Smooth muscle cell (in vitro differentiated cells): Measurements from ENCODE around the gene FAM162B. TPM values are rescaled to one million over a fixed set of nuclear protein-coding genes. Genes with fewer than 3 reads are reported as not detected.
"Not testable (repeated sequence)": the region's sequence is repeated elsewhere in the genome, so short reads cannot be mapped to it uniquely, and the experiment has no call there.

ENCODE experiments used
- DNase-seq: peaks from one replicate; lab custom pipeline; 2025; ENCODE audit not compliant: unreplicated experiment; lab: John Stamatoyannopoulos, UW
- H2AFZ ChIP-seq: fragments of 200-600 bp; sonication (generic); 2 replicates; pipeline ENCODE4 v1.6.0; 2016; ENCODE audit warnings: antibody characterized with exemption, low read depth, mild to moderate bottlenecking
- H3F3A ChIP-seq: fragments of 200-600 bp; sonication (generic); 2 replicates; pipeline ENCODE4 v1.6.0; 2017; ENCODE audit warnings: antibody characterized with exemption, low read depth
- H3K27ac ChIP-seq: fragments of 200-600 bp; sonication (generic); 2 replicates; pipeline ENCODE4 v1.5.1; 2016; ENCODE audit warnings: low read depth, mild to moderate bottlenecking
- H3K27me3 ChIP-seq: fragments of 200-600 bp; sonication (generic); 2 replicates; pipeline ENCODE4 v1.6.1; 2016; ENCODE audit warnings: low read depth, mild to moderate bottlenecking
- H3K36me3 ChIP-seq: fragments of 200-600 bp; sonication (generic); 2 replicates; pipeline ENCODE4 v1.5.1; 2016; ENCODE audit warnings: low read depth
- H3K4me1 ChIP-seq: fragments of 200-600 bp; sonication (generic); 2 replicates; pipeline ENCODE4 v1.5.1; 2016; ENCODE audit warnings: low read depth
- H3K4me2 ChIP-seq: fragments of 200-600 bp; sonication (generic); 2 replicates; pipeline ENCODE4 v1.6.0; 2016; ENCODE audit warnings: mild to moderate bottlenecking
- H3K4me3 ChIP-seq: fragments of 200-600 bp; sonication (generic); 2 replicates; pipeline ENCODE4 v1.5.1; 2016; ENCODE audit warnings: mild to moderate bottlenecking
- H3K79me2 ChIP-seq: fragments of 200-600 bp; sonication (generic); 2 replicates; pipeline ENCODE4 v1.6.0; 2016; ENCODE audit warnings: low read depth, mild to moderate bottlenecking
- H3K9ac ChIP-seq: fragments of 200-600 bp; sonication (generic); 2 replicates; pipeline ENCODE4 v1.6.0; 2016; ENCODE audit warnings: low read depth
- H3K9me3 ChIP-seq: fragments of 200-600 bp; sonication (generic); replicated peaks from 2 replicates; pipeline ENCODE4 v1.5.1; 2016; ENCODE audit warnings: low read depth
- H4K20me1 ChIP-seq: fragments of 200-600 bp; sonication (generic); 2 replicates; pipeline ENCODE4 v1.6.0; 2016; ENCODE audit warnings: low read depth
- CTCF ChIP-seq: fragments of 200-600 bp; sonication (generic); IDR thresholded peaks from 2 replicates; pipeline ENCODE4 v1.5.1; 2017; ENCODE audit warnings: borderline replicate concordance, mild to moderate bottlenecking, antibody characterized with exemption; ENCODE audit not compliant: insufficient read depth, poor library complexity, severe bottlenecking
- WGBS: methylation state at CpG from one replicate; pipeline ENCODE4 v1.1.7; 2016; ENCODE audit warnings: low lambda C conversion rate; 5-methylcytosine and 5-hydroxymethylcytosine counted together
- polyA plus RNA-seq: library from polyadenylated mRNA; unstranded; fragments of >200 nt; fragmentation: Nextera tagmentation; extraction: Ambion mirVana; gene quantifications from 2 replicates; pipeline ENCODE4 v1.2.1, GENCODE V29; 2016
- total RNA-seq: library from RNA; depleted of rRNA; stranded (reverse); fragments of >200 nt; gene quantifications from 2 replicates; pipeline ENCODE4 v1.2.3, GENCODE V29; 2014

FAM162B gene
- total and polyA plus RNA-seq, 2 experiments from 2014 or later: 0.18 to 0.61 TPM

GRCh38 chr6:116761779-116762178 is 3.7 kb downstream of the FAM162B start:
- no peak for TF ChIP-seq CTCF
- no peak overlapping the region for H3K4me2 ChIP-seq
- no peak overlapping the region for H3K27ac ChIP-seq
- H3K4me3 ChIP-seq: no peak overlapping the region
- H3K79me2 ChIP-seq: no peaks in the 10 kb centered on the region
- H3F3A ChIP-seq: no peaks in the 10 kb centered on the region
- no peak overlapping the region for H2AFZ ChIP-seq
- peaks cover 34% of the 10 kb centered on the region for H3K27me3 ChIP-seq
- no peaks in the 10 kb centered on the region for H3K9me3 ChIP-seq
- H4K20me1 ChIP-seq: no peaks in the 10 kb centered on the region
- 65% methylated on average over 4 of the region's 4 CpGs for WGBS
- H3K9ac ChIP-seq: no peak overlapping the region
- DNase-seq: no peak
- no peaks in the 10 kb centered on the region for H3K36me3 ChIP-seq
- peaks cover 8% of the 10 kb centered on the region for H3K4me1 ChIP-seq

GRCh38 chr6:116745176-116745575 is 20.3 kb downstream of the FAM162B start:
- 75% methylated on average over 5 of the region's 5 CpGs for WGBS
- Histone ChIP-seq H3K36me3 (no peaks in the 10 kb centered on the region), H3K79me2 (no peaks in the 10 kb centered on the region), H3K4me3 (no peak overlapping the region), H2AFZ (no peak overlapping the region), H3K27ac (no peak overlapping the region), H3K4me2 (no peak overlapping the region), H3K9me3 (no peaks in the 10 kb centered on the region), H4K20me1 (no peaks in the 10 kb centered on the region), H3K27me3 (no peaks in the 10 kb centered on the region), H3K4me1 (no peaks in the 10 kb centered on the region), H3F3A (no peaks in the 10 kb centered on the region), H3K9ac (no peak overlapping the region)
- no peak for DNase-seq
- no peak for TF ChIP-seq CTCF

GRCh38 chr6:116741571-116741970 is 23.9 kb downstream of the FAM162B start:
- Histone ChIP-seq H3K79me2 (no peaks in the 10 kb centered on the region), H3K4me2 (no peak overlapping the region), H3K27me3 (no peaks in the 10 kb centered on the region), H3K4me3 (no peak overlapping the region), H4K20me1 (no peaks in the 10 kb centered on the region), H3K9me3 (no peaks in the 10 kb centered on the region), H3K4me1 (no peaks in the 10 kb centered on the region), H3K36me3 (no peaks in the 10 kb centered on the region), H3K27ac (no peak overlapping the region), H3K9ac (no peak overlapping the region), H2AFZ (no peak overlapping the region), H3F3A (no peaks in the 10 kb centered on the region)
- no peak for DNase-seq
- WGBS: 91% methylated on average over 1 of the region's 1 CpG
- TF ChIP-seq CTCF: no peak

DNA sequence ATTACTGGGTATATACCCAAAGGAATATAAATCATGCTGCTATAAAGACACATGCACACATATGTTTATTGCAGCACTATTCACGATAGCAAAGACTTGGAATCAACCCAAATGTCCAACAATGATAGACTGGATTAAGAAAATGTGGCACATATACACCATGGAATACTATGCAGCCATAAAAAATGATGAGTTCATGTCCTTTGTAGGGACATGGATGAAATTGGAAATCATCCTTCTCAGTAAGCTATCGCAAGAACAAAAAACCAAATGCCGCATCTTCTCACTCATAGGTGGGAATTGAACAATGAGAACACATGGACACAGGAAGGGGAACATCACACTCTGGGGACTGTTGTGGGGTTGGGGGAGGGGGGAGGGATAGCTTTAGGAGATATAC is 25.0 kb downstream of the FAM162B start:
- WGBS: 98% methylated on average over 3 of the region's 3 CpGs
- not testable (repeated sequence) for H3F3A ChIP-seq, H2AFZ ChIP-seq, H3K79me2 ChIP-seq, H3K4me3 ChIP-seq, H3K9me3 ChIP-seq, H3K36me3 ChIP-seq, H3K4me1 ChIP-seq, H3K4me2 ChIP-seq, H3K27me3 ChIP-seq, H4K20me1 ChIP-seq, DNase-seq, H3K27ac ChIP-seq, H3K9ac ChIP-seq
